ENCODE data around the gene JPH3.
A peak's percentile ranks its signal among the peaks of the same experiment; 100 is the strongest.

JPH3 gene

GRCh38 chr16:87602001-87602775 lies at the start of gene JPH3:
JPH3 (plus strand) TSS chr16:87602508; CDS start chr16:87603147, 639 bp downstream.
- DNase-seq = no peak

- DNase-seq = no peak
Measured at GRCh38 chr16:87552772-87553573, 49.3 kb upstream of the JPH3 start.

GRCh38 chr16:87554754-87555427 lies 47.4 kb upstream of the JPH3 start:
- no peak for DNase-seq

GRCh38 chr16:87555647-87556046 lies 46.7 kb upstream of the JPH3 start:
- DNase-seq = no peak

- no peak for DNase-seq
Measured at GRCh38 chr16:87556941-87557459, 45.3 kb upstream of the JPH3 start.

GRCh38 chr16:87558682-87559081 lies 43.6 kb upstream of the JPH3 start:
- no peak for DNase-seq

- DNase-seq = no peak
Measured at GRCh38 chr16:87559945-87560344, 42.4 kb upstream of the JPH3 start.

GRCh38 chr16:87560428-87561199 lies 41.7 kb upstream of the JPH3 start:
- no peak for DNase-seq

- no peak for DNase-seq
Measured at GRCh38 chr16:87561200-87562105, 40.9 kb upstream of the JPH3 start.

GRCh38 chr16:87562201-87562600 lies 40.1 kb upstream of the JPH3 start:
- no peak for DNase-seq

GRCh38 chr16:87563022-87563421 lies 39.3 kb upstream of the JPH3 start:
- DNase-seq = no peak

GRCh38 chr16:87563714-87564523 lies 38.4 kb upstream of the JPH3 start:
- no peak for DNase-seq

- DNase-seq = no peak
Measured at GRCh38 chr16:87564524-87564778, 37.9 kb upstream of the JPH3 start.

- no peak for DNase-seq
Measured at GRCh38 chr16:87569601-87570571, 32.4 kb upstream of the JPH3 start.

- no peak for DNase-seq
Measured at GRCh38 chr16:87570572-87570937, 31.8 kb upstream of the JPH3 start.

- peak in 1 of 2 experiments; percentile 9 for DNase-seq
Measured at GRCh38 chr16:87570938-87571867, 31.1 kb upstream of the JPH3 start.

- no peak for DNase-seq
Measured at GRCh38 chr16:87571868-87572244, 30.5 kb upstream of the JPH3 start.

GRCh38 chr16:87572959-87573358 lies 29.3 kb upstream of the JPH3 start:
- no peak for DNase-seq
